Ecto neural progenitor cell (in vitro differentiated cells): ENCODE results near the gene NFE2L1.
"Not testable (repeated sequence)": the region's sequence is repeated elsewhere in the genome, so short reads cannot be mapped to it uniquely, and the experiment has no call there.

Source experiments
- DNase-seq: peaks from one replicate; pipeline ENCODE4 v3.0.0-alpha.2; 2018; ENCODE audit warnings: low spot score

NFE2L1 gene

DNA sequence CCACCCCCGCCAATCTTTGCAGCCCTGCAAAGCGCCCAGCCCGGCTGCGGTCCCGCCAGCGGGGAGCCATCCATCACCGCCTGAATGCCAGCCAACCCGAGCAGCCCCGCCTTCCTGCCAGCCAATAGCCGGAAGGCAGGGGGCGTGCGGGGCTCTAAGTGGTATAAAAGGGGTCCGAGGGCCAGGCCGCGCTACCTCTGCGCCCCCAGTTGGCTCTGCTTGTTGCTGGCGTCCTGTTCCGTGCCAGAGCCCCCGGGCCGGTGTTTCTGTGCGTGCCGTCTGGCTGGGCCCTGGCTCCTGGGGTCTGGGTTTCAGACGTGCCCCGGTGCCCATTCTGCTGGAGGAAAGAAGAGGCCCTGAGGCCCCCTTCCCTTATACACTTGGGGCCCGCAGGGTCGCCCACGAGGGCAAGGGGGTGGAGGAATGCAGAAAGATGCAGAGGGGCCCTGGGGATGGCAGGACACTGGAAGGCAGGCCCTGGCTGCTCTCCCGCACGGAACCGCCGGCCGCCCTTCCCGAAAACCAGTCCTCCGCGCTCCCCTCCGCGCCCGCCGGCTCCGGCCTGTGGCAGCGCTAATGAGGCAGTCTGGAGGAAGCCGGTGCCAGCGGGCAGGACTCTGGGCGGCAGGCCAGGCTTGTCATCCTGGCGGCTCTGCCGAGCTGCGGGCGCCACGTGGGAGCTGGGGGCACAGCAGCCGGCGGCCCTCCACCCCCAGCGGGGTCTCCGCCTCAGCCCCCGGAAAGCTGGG is 24.6 kb upstream of the NFE2L1 start:
- DNase-seq, result peak; percentile 97

DNA sequence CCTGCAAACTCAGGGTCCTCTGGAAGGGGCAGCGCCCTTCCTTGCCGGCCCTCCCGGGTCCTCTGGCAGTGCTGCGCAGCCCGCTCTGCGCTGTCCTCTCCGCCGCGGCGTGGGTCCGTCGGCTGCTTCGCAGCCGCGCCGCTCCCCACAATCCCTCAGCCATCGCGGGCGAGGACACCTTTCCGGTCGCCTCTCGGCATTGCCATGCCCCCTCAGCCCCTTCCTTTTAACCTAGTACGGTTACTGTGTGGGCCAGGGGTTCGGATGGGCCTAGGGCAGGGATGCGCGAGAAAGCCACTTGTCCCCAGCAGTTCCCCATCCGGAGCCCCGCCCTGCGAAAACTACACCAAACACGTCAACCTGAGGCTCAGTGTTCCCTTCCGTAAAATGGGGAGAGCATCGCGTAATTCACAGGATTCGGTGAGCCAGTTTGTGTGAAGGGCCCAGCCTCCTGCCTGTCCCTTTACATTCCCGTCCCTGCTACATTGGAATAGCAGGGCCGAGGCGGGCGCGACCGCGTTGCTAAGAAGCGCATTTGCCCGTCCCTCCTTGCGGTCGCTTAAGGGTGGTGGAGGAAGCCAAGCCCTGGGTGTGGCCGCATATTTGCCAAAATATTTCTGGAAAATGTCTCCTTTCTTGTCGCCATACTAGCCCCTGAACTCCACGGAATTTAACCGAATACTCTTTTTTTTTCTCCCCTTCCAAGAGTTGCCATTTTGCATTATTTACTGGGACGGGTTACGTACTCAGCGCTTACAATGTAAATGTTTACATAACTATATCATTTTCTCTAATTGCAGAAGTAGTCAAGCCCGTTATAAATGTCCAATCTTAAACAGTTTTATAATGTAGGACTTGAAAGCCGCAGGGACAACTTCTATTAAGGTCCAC is 23.8 kb upstream of the NFE2L1 start:
- DNase-seq, result peak; percentile 84

DNA sequence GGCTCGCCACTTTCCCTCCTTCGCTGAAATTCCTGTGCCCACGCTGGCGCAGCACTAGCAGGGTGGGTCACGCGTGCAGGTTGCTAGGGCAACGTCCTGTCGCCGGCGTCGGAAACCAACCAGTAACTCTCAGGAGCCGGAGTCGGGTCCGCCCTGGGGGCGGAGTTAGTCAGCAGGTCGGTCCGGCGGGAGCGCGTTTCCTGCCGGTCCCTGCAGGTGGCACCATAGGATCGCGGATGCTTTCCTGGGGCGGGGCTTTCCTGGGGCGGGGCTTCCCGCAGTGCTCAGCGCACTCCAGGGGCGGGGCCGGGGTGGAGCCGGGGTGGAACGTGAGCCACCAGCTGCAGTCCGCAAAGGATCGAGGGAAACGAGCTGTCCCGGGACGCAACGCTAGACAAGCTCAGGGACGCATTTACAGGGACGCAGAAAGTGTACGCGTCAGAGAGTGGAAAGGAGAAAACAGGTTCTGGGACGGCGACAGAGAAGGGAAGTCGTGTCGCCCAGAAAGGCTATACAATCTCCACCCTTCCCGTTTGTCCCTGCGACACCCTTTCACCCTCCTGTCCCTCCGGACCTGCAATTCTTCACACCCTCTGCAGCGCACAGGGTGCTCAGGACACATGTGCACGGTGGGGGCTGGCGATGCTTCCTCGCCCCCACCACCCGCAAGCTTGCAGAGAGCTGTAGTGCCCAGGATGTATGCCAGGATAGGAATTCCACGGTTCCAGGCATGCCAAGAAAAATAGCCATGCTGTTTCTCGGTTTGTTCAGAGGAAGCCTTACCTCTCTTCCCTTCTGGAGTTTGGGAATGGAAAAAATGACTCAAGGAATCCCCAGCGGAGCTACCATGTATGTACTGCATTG is 22.9 kb upstream of the NFE2L1 start:
- peak; percentile 100 for DNase-seq

DNA sequence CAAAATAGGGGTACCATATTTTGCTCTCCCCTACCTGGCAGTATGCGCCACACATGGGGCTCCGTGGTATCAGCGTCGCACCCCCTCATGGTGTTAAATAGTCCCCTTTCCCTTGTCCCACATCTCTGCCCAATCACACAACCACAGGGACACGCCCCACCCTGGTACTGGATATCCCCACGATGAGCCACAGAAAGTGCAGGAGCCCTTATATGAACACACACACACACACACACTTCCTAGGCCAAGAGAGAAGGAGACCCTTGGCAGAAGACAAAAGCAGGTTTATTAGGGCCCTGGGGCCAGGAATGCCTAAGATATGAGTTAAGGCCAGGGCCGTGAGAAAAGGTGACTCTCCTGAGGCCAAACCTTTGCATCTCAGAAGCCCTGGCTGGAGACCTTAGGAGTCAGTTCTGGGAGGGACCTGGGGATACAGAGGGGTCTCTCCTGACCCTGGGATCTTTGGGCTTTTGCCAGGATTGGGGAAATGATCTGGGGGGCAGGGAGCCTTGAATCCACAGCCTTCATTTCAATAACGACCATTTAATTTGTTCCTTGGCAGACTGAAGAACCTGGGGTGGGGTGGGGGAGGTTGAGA is 22.2 kb upstream of the NFE2L1 start:
- no peak for DNase-seq

DNA sequence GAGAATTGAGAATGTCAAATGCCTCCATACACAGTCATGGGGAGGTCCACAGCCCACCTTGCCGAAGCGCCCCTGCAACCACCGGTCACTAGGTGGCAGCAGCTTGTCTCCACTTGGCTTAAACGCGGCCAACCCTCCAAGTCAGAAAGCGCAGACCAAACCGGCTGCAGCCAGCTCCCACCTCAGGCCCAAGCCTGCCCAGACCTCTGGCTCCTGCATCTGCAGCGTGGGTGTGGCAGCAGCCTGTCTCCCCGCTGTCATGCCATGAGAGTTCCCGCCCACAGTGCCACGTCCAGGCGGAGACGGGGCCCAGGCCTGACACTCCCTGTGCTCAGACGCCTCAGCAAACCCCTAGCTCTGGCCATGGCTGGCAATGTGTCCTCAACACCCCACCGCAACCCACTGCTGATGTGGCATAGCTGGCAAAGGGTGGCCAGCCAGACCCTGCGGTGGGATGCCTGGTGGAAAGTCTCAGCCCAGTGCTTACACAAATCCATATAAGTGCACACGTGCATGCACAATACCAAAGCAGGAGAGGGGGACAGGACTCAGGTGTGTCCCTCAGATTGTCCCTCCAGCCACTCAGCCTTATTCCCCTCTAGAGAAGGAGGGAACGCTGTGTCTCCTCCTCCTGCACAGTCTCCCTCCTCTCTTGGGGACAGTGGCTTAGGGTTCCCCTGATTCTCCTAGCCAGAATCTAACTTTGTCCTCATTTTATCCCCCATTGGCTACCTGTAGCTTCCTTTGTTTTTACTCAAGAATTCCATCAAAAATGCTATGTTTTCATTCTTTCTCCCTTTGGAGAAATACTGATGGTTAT is 21.4 kb upstream of the NFE2L1 start:
- peak; percentile 97 for DNase-seq

DNA sequence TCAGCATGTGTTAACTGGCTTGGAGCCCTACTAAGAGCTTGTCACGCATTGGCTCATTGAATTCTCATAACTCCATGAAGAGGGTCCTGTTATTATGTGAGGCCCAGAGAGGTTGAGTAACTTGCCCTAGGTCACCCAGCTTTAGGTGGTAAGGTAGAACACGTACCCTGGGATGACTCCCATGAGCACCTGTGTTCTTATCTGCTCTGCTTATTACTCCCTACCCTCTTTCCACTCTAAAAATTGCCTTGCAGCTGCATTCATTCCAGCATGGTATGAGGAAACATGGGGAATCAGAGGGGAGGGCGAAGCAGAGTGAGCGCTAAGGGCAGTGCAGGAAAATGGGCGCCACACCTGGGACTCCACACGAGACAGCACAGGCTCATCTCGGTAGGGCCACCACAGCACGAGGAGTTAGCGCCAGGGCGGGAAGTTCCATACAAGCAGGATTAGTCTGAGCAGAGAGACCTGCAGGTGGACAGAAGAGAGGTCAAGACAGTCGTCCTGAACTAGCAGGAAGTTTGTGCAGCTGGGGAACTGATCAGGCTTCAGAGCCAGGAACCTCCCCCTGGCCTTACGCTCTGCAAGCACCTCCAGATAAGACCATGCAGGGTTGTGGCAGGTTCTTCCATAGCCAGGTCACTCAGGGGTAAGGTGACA is 20.7 kb upstream of the NFE2L1 start:
- DNase-seq, result peak; percentile 50

DNA sequence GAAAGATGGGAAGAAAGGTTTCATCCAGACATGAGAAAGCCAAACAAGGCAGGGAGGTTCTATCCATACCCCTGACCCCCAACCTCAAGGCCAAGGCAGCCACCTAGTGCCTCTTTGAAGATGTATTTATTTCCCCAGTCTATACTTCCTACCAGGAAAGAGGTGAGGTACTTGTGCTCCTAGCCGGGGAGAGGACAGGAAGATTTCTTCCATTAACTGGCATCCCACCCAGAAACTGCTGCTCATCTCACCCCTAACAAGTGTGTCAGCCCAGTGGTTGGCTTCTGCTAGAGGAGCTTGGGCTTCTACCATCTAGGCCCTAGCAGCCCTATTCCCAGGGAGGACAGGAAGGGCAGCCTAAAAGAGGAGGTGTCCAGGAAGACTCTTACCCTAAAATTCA is 19.4 kb upstream of the NFE2L1 start:
- no peak for DNase-seq

DNA sequence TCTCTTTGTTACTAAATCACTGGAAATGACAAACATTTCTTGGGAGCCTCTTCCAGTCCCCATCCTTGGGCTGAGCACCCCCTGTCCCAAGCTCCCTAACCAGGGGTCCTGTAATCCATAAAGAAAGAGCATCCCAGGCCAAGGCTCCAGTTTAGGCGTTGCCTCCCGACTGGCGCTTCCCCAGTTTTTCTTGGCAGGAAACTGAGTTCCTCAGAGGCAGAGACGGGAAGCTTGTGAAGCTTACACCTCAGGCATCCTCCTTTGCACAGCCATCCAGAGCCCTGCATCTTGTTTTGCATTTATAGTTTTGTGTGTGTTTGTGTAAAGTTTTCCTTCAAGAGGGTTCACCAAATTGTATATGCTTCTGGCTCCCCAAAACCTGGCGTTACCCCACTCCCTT is 17.6 kb upstream of the NFE2L1 start:
- no peak for DNase-seq

DNA sequence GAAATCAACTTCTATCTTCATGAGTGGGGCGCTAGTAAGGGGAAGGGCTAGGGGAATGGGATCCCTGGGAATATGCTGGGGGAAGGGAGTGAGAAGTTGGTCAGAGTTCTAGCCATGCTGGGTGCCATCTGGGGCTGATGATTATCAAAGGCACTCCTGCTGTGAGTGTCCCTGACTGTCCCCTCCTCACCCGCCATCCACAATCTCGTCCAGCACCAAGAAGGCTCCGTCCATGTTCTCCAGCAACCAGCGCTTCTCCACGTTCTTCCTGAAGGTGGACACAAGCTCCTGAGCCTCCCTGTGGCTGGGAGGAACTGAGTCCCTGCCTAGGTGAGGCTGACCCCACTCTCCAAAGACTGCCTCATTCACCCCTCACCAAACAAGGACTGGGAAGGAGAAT is 16.2 kb upstream of the NFE2L1 start:
- DNase-seq, result no peak

DNA sequence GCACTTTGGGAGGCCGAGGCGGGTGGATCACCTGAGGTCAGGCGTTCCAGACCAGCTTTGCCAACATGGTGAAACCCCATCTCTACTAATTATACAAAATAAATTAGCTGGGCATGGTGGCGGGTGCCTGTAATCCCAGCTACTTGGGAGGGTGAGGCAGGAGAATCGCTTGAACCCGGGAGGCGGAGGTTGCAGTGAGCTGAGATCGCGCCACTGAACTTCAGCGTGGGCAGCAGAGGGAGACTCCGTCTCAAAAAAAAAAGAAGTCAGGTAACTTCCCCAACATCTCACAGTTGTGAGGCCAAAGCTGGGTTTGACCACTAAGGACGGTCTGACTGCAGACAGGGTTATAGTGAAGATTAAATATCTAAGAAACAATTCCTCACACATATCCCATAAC is 13.4 kb upstream of the NFE2L1 start:
- DNase-seq, result not testable (repeated sequence)

DNA sequence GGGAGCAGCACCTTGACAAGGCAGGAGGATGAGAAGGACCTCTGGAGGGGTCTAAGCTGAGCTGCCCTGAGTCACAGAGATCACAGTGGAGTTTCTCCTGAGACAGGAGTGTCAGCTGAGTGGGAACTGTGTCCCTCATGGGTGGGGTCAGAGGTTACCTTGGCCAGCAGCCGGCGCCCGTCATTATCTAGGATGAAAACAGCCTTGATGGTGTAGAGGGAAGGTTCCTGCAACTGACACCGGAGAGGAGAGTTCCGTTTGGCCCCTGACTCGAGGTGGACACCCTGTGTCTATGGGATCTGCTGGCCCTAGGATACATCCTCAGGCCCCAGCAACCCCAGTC is 11.5 kb upstream of the NFE2L1 start:
- no peak for DNase-seq

DNA sequence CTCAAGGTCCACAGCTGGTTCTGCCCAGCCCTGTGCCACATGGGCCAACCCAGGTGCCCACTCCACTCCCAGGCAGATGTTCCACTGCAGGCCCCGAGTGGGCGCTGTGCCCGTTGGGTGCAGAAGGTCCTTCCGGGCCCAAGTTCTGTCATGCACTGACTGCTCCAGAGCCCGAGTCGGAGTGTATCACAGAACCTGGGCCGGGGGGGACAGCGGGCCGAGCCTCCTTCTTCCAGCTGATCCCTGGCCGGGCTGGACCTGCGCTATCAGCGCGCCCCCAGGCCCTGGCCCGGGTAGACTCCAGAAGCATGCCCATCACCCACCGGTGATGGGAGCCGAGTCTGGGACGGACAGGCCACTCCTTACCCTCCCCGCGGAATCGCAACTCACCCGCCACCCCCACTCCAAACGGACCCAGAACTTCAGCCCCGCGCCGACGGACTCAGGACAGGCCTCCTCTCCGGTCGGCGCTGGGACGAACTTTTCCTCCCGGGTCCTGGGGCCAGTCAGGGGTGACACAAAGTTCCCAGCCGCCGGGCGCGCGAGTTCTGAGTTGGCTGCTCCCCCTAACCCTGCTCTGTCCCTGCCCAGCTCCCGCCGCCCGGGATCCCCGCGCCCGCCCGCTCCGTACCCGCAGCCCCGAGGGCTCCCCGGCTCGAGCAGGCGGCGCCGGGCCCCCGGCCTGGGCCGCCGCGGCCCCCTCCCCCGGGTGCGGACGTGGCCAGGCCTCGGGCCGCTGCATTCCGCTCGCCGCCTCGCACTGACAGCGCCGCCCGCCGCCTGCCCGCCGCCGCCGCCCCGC is 10.9 kb upstream of the NFE2L1 start, which contains the start of gene COPZ2:
Gene COPZ2, minus strand, starts transcription at position 762 of the 802 bp plus-strand sequence. Its CDS starts 20 bp downstream, at position 742.
- DNase-seq, result peak; percentile 80

DNA sequence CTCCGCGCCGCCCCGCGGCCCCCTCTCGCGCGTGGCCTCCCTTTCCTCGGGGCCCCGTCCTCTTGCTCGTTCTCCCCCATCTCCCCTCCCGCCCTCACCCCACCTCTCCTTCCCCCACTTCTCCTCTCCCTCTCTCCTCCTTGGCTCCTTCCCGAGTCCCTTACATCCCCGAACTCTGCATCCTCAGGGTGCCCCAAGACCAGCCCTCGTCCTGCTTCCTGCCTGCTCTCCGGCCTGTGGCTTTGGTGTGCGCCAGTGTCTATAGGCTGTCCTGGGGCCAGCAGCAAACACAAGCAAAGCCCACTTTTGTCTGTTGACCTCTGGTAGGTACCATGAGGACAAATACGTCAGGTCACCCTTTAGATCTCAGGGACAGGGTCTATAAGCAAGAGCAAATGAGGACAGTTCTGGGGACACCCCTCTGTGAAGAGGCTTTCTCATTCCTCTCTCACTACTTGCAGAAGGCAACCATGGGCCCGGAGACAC is 10.3 kb upstream of the NFE2L1 start:
- DNase-seq, result no peak

DNA sequence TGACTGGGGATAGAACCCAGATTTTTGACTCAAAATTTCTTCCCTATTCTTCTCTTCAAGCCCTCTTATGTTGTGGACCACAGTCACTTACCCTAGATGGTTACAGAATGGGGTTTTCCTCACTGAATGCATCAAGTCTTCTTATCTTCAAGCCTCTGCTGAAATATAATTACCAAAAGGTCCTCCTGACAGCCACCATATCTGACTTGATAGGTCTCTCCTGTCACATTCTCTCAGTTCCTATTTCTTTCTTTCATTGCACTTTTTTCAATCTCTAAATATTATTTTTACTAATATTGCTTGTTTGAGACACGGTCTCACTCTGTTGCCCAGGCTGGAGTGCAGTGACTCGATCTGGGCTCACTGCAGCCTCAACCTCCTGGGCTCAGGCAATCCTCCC is 9.5 kb upstream of the NFE2L1 start:
- DNase-seq, result no peak

DNA sequence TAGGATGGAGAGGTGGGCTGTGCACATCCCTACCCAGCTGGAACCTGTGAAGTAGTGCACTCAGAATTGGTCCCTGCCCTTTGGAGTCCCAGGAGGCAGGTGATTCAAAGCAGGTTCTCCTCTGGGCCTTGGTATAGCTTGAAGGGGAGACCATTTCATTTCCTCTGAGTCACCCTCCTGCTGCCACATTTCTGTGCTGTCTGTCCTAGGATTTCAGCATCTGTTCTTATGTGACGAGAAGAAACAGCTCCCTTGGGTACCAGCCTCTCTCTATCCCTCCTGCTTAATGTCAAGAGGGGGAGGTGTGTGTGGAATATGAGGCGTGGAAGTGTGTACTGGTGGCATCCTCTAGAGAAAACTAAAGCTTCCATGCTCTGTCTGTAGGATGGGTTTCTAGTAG is 5.0 kb upstream of the NFE2L1 start:
- DNase-seq, result no peak

DNA sequence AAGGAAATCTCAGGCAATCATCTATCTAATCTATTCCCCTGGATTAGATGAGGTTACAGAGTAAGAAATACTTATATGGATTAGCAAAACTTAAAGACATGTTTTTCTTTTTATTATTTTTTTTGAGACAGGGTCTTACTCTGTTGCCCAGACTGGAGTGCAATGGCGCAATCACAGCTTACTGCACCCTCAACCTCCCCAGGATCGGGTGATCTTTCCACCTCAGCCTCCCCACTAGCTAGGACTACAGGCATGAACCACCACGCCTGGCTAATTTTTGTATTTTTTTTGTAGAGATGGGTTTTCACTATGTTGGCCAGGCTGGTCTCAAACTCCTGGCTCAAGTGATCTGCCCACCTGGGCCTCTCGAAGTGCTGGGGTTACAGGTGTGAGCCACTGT is 3.3 kb upstream of the NFE2L1 start:
- no peak for DNase-seq

DNA sequence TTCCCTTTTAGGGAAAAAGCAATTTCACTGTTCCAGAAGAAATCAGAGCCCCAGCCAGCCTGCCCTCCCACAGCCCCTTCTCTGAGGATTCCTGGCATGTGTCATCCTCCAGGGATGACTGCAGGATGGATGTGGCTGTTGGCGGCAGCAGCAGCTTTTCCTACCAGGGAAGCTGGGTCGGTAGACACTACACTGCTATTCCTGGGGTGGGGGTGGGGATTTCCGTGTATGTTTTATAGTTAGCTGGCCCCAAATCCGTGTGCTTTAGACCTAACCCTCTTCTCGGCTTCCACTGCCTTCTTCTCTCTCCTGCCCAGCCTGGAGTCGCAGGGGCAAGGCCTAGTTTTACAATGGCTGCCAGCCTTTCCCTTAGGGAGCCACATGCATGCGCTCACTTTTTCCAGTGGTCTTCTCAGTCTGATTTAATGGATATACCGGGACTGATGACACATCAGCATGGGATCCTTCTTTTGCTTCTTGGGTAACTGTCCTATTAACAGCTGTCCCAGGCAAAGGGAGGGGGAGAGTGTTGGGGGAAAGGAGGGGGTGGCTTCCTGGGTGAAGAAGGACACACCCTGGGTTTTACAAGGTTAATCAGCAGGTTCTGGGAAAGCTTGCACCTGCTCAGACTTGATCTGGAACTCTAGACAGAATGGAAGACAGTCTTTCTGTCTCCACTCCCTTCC is 2.7 kb upstream of the NFE2L1 start:
- DNase-seq, result no peak

DNA sequence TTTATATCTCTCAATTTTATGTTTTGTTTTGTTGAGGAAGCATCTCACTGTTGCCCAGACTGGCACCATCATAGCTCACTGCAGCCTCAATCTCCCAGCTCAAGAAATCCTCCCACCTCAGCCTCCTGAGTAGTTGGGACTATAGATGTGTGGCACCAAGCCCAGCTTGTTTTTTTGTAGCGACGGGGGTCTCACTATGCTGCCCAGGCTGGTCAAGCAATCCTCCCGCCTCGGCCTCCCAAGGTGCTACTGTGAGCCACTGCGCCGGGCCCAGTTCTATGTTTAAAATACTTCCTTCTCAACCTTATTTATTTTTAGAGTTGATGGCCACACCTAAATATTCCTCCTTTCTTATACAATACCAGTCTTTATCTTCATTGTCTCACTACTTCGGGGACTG is 1.9 kb upstream of the NFE2L1 start:
- no peak for DNase-seq
